Fibroblast of pulmonary artery (primary cell): Measurements from ENCODE around the gene VWA8.

Experiments used
- DNase-seq: peaks from one replicate; pipeline ENCODE4 v3.0.0-alpha.2; 2010; ENCODE audit warnings: low read depth
- H3K4me3 ChIP-seq: replicated peaks from 2 replicates; pipeline ENCODE4 v1.5.1; 2011; ENCODE audit warnings: low read depth, mild to moderate bottlenecking, control low read depth, low read length, moderate library complexity
- CTCF ChIP-seq: IDR thresholded peaks from 2 replicates; pipeline ENCODE4 v1.5.1; 2011; ENCODE audit warnings: mild to moderate bottlenecking, control low read depth, low read length, inconsistent platforms; ENCODE audit errors: missing control alignments

Gene VWA8

GRCh38 chr13:41568972-41569351 is 391.9 kb downstream of the VWA8 start:
- no peak for TF ChIP-seq CTCF
- H3K4me3 ChIP-seq = no peak overlapping the region
- DNase-seq = peak; percentile 71

- no peak for TF ChIP-seq CTCF
- no peak for DNase-seq
- no peak overlapping the region for H3K4me3 ChIP-seq
Measured at GRCh38 chr13:41568143-41568971, 392.6 kb downstream of the VWA8 start.

- no peak for TF ChIP-seq CTCF
- no peak for DNase-seq
- no peak overlapping the region for H3K4me3 ChIP-seq
Measured at GRCh38 chr13:41567363-41567762, 393.5 kb downstream of the VWA8 start.

- DNase-seq = no peak
- TF ChIP-seq CTCF = no peak
- H3K4me3 ChIP-seq = no peak overlapping the region
Measured at GRCh38 chr13:41565846-41566245, 395.1 kb downstream of the VWA8 start.

GRCh38 chr13:41565216-41565615 is 395.7 kb downstream of the VWA8 start:
- H3K4me3 ChIP-seq = no peak overlapping the region
- no peak for TF ChIP-seq CTCF
- DNase-seq = peak; percentile 85

- peak; percentile 8 for DNase-seq
- no peak overlapping the region for H3K4me3 ChIP-seq
- no peak for TF ChIP-seq CTCF
Measured at GRCh38 chr13:41563984-41564365, 396.9 kb downstream of the VWA8 start.
